IMR-90 (cell line): ENCODE results near the gene SHC1. TPM values are rescaled to one million over a fixed set of nuclear protein-coding genes. Genes with fewer than 3 reads are reported as not detected.

ENCODE experiments used
- ATAC-seq: fragments of 200-7000 bp; cut with Tn5 transposase; 2 replicates; pipeline ENCODE4 v1.9.1; 2020; ENCODE audit warnings: low read depth, mild to moderate bottlenecking, moderate library complexity
- BruUV-seq: library from RNA; stranded (reverse); fragments of 400-500 nt; replicated peaks from 2 replicates; lab custom pipeline; 2021; lab: Mats Ljungman, UMichigan
- CTCF ChIA-PET: fragments of 300-600 bp; formaldehyde crosslinking; extraction: SDS; loops from one replicate; lab custom pipeline; 2021; ENCODE audit warnings: antibody characterized with exemption; lab: Yijun Ruan, JAX
- POLR2A ChIA-PET: fragments of 300-600 bp; sonication (Branson Sonifier 250); formaldehyde crosslinking; loops from one replicate; lab custom pipeline; 2022; ENCODE audit warnings: antibody characterized with exemption; ENCODE audit not compliant: unreplicated experiment; lab: Charles Lee
- DNase-seq: peaks from one replicate; pipeline ENCODE4 v3.0.0; 2013
- H2AFZ ChIP-seq: replicated peaks from 2 replicates; pipeline ENCODE3; 2013; ENCODE audit warnings: low read length, mild to moderate bottlenecking; ENCODE audit not compliant: poor library complexity
- H2AK5ac ChIP-seq: 2 replicates; pipeline ENCODE4 v1.6.1; 2013; ENCODE audit warnings: low read depth, low read length, inconsistent platforms
- H2AK9ac ChIP-seq: replicated peaks from 2 replicates; pipeline ENCODE3; 2013; ENCODE audit warnings: mild to moderate bottlenecking, low read depth, low read length, moderate library complexity; ENCODE audit not compliant: poor library complexity
- H2BK120ac ChIP-seq: 2 replicates; pipeline ENCODE4 v1.6.1; 2013; ENCODE audit warnings: low read depth, low read length, inconsistent platforms
- H2BK15ac ChIP-seq: 3 replicates; pipeline ENCODE4 v1.6.1; 2013; ENCODE audit warnings: low read depth, low read length, inconsistent platforms
- H2BK20ac ChIP-seq: 2 replicates; pipeline ENCODE4 v1.6.1; 2013; ENCODE audit warnings: low read depth, mild to moderate bottlenecking, inconsistent platforms, low read length, moderate library complexity
- H2BK5ac ChIP-seq: 2 replicates; pipeline ENCODE4 v1.6.1; 2013; ENCODE audit warnings: mild to moderate bottlenecking, low read depth, low read length, inconsistent platforms; ENCODE audit not compliant: poor library complexity, severe bottlenecking
- H3K14ac ChIP-seq: replicated peaks from 2 replicates; pipeline ENCODE4 v1.6.1; 2013; ENCODE audit warnings: low read depth, low read length, inconsistent platforms
- H3K18ac ChIP-seq: 2 replicates; pipeline ENCODE4 v1.6.1; 2013; ENCODE audit warnings: low read depth, low read length, control low read depth
- H3K23ac ChIP-seq: 2 replicates; pipeline ENCODE4 v1.6.1; 2013; ENCODE audit warnings: low read depth, low read length, inconsistent platforms
- H3K27ac ChIP-seq: 2 replicates; pipeline ENCODE4 v1.5.1; 2013; ENCODE audit warnings: mild to moderate bottlenecking, control low read depth, low read length; ENCODE audit not compliant: insufficient read depth
- H3K27me3 ChIP-seq: 2 replicates; pipeline ENCODE4 v1.6.1; 2013; ENCODE audit warnings: low read length; ENCODE audit not compliant: control insufficient read depth, insufficient read depth
- H3K36me3 ChIP-seq: 2 replicates; pipeline ENCODE4 v1.6.1; 2013; ENCODE audit warnings: low read length, mixed read lengths; ENCODE audit not compliant: control insufficient read depth, insufficient read depth
- H3K4ac ChIP-seq: 2 replicates; pipeline ENCODE4 v1.6.1; 2013; ENCODE audit warnings: low read depth, low read length, inconsistent platforms
- H3K4me1 ChIP-seq: 2 replicates; pipeline ENCODE4 v1.6.1; 2013; ENCODE audit warnings: low read length, mixed read lengths; ENCODE audit not compliant: control insufficient read depth, insufficient read depth
- H3K4me2 ChIP-seq: 2 replicates; pipeline ENCODE4 v1.6.1; 2013; ENCODE audit warnings: low read depth, mild to moderate bottlenecking, control low read depth, low read length, moderate library complexity
- H3K4me3 ChIP-seq: 2 replicates; pipeline ENCODE4 v1.5.1; 2013; ENCODE audit warnings: low read depth, mild to moderate bottlenecking, control low read depth, low read length, moderate library complexity; ENCODE audit not compliant: insufficient read depth
- H3K56ac ChIP-seq: 2 replicates; pipeline ENCODE4 v1.6.1; 2013; ENCODE audit warnings: low read length, inconsistent platforms; ENCODE audit not compliant: insufficient read depth; ENCODE audit errors: extremely low read depth
- H3K79me1 ChIP-seq, 2 experiments: 2 replicates each; pipeline ENCODE4 v1.6.1; 2013; ENCODE audit warnings: low read length in 2 of 2, inconsistent platforms in 1 of 2, low read depth in 1 of 2
- H3K9ac ChIP-seq: 2 replicates; pipeline ENCODE4 v1.6.1; 2013; ENCODE audit warnings: low read depth, low read length, control low read depth
- H3K9me1 ChIP-seq: 2 replicates; pipeline ENCODE4 v1.6.1; 2013; ENCODE audit warnings: low read length, inconsistent platforms; ENCODE audit not compliant: insufficient read depth
- H3K9me3 ChIP-seq: 2 replicates; pipeline ENCODE4 v1.6.1; 2013; ENCODE audit warnings: low read length; ENCODE audit not compliant: control insufficient read depth, insufficient read depth
- H4K20me1 ChIP-seq: 2 replicates; pipeline ENCODE4 v1.6.1; 2013; ENCODE audit warnings: low read length, inconsistent platforms; ENCODE audit not compliant: insufficient read depth
- H4K5ac ChIP-seq: 2 replicates; pipeline ENCODE4 v1.6.1; 2013; ENCODE audit warnings: mild to moderate bottlenecking, low read depth, low read length, control low read depth
- H4K8ac ChIP-seq, 2 experiments: 2 replicates each; pipeline ENCODE4 v1.6.1; 2013; ENCODE audit warnings: low read depth in 2 of 2, low read length in 2 of 2, control low read depth in 1 of 2, inconsistent platforms in 1 of 2
- H4K91ac ChIP-seq: 2 replicates; pipeline ENCODE4 v1.6.1; 2013; ENCODE audit warnings: low read depth, low read length, inconsistent platforms; ENCODE audit not compliant: insufficient read depth
- MXI1 ChIP-seq: IDR thresholded peaks from 2 replicates; pipeline ENCODE4 v1.6.1; 2012; ENCODE audit warnings: low read depth, mild to moderate bottlenecking, low read length, moderate library complexity, borderline replicate concordance
- RAD21 ChIP-seq: IDR thresholded peaks from 2 replicates; pipeline ENCODE4 v1.6.1; 2012; ENCODE audit warnings: low read length, improper control_type of control experiment
- RFX5 ChIP-seq: IDR thresholded peaks from 2 replicates; pipeline ENCODE4 v1.8.0; 2012; ENCODE audit warnings: low read depth, mild to moderate bottlenecking, low read length, moderate library complexity
- SMC3 ChIP-seq: fragments of 150-350 bp; IDR thresholded peaks from 2 replicates; pipeline ENCODE4 v1.6.1; 2016; ENCODE audit warnings: low read depth, mild to moderate bottlenecking, antibody characterized with exemption, low read length, moderate library complexity
- WGBS, 2 experiments: methylation state at CpG; one replicate each; pipeline versions ENCODE4 v1.1.5 to v1.1.7; 2013; ENCODE audit warnings: missing lambda C conversion rate in 2 of 2; ENCODE audit not compliant: insufficient read length in 1 of 2; ENCODE audit errors: extremely low coverage in 2 of 2; 5-methylcytosine and 5-hydroxymethylcytosine counted together
- dilution Hi-C: fragments of 300-500 bp; cut with HindIII; formaldehyde crosslinking; loops from one replicate; pipeline ENCODE4 v1.14.3; 2018; ENCODE audit warnings: low sequenced_read_pairs; ENCODE audit not compliant: unreplicated experiment
- in situ Hi-C: fragments of 300-500 bp; cut with MboI; formaldehyde crosslinking; loops from 3 replicates; pipeline ENCODE4 v1.14.3; 2019; ENCODE audit warnings: low sequenced_read_pairs, inconsistent platforms, mixed read lengths
- intact Hi-C: fragments of 100-400 bp; cut with micrococcal nuclease; formaldehyde crosslinking; loops from 2 replicates; pipeline ENCODE4 v1.10.0; 2022
- polyA plus RNA-seq, 3 experiments: library from polyadenylated mRNA; depleted of rRNA; stranded (reverse); fragments of >200 nt; gene quantifications; 2 replicates each; pipeline ENCODE4 v1.2.3, GENCODE V29; 2012; ENCODE audit warnings: low replicate concordance in 1 of 3
- total RNA-seq: library from RNA; depleted of rRNA; stranded (reverse); fragments of >200 nt; gene quantifications from 2 replicates; pipeline ENCODE4 v1.2.3, GENCODE V29; 2012
- TF ChIP-seq, protein P1 (sequence below): fragments of 150-350 bp; IDR thresholded peaks from 2 replicates; pipeline ENCODE4 v1.6.1; 2017; ENCODE audit warnings: mild to moderate bottlenecking, antibody characterized with exemption, low read length, low read depth
- TF ChIP-seq, protein P2 (sequence below): conservative IDR thresholded peaks from 2 replicates; pipeline ENCODE4 v1.5.1; 2012; ENCODE audit warnings: mild to moderate bottlenecking, low read depth, low read length, improper control_type of control experiment

Gene SHC1
- total and polyA plus RNA-seq, 2 of the 4 experiments (the other 2 are of a cell fraction) = 352 to 355 TPM

DNA sequence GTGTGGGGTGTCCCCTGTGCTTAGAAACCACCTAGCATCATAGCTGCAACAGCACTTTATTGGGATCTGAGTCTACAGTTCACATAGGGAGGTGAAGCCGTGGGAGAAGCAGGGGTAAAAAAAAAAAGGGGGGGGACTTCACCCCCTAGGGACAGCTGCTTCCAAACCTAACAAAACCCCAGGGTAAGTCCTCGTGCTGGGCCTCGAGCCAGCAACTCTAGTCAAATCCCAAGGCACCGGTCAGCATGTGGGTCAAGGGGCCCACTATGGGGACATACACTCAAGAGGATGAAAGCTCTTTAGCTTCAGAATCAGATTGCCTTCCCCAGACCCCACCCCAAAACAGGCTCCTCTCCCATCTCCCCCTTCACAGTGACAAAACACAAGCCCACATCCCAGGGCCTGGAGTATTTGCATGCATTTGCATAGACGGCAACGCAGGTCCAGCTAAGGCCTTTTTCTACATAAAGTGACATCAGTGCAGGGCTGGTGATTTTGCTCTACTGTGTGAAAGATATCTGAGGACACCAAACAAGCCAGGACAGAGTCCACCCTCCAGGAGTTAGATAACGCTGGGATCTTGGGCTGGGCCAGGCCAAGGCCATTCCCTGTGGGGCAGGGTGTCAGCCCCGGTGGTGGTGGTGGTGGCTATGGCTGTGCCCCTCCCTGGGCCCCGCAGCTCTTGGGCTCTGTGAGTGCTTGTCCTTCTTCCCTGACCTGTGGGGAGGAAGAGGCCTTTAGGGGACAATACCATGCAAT, 26.0 kb downstream of the SHC1 start:
- peaks cover 36% of the 10 kb centered on the region for H3K36me3 ChIP-seq
- H3K9me1 ChIP-seq = no peaks in the 10 kb centered on the region; the same call in 1 of the 2 replicates
- no peak overlapping the region for H2BK5ac ChIP-seq
- H3K4me1 ChIP-seq = no peaks in the 10 kb centered on the region; the same call in 1 of the 2 replicates
- no TSS peak for BruUV-seq
- H4K8ac ChIP-seq = no peak overlapping the region
- TF ChIP-seq RAD21 (no peak), RFX5 (no peak), SMC3 (no peak), MXI1 (no peak)
- TF ChIP-seq, protein P1, sequence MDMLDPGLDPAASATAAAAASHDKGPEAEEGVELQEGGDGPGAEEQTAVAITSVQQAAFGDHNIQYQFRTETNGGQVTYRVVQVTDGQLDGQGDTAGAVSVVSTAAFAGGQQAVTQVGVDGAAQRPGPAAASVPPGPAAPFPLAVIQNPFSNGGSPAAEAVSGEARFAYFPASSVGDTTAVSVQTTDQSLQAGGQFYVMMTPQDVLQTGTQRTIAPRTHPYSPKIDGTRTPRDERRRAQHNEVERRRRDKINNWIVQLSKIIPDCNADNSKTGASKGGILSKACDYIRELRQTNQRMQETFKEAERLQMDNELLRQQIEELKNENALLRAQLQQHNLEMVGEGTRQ = no peak
- TF ChIP-seq, protein P2, sequence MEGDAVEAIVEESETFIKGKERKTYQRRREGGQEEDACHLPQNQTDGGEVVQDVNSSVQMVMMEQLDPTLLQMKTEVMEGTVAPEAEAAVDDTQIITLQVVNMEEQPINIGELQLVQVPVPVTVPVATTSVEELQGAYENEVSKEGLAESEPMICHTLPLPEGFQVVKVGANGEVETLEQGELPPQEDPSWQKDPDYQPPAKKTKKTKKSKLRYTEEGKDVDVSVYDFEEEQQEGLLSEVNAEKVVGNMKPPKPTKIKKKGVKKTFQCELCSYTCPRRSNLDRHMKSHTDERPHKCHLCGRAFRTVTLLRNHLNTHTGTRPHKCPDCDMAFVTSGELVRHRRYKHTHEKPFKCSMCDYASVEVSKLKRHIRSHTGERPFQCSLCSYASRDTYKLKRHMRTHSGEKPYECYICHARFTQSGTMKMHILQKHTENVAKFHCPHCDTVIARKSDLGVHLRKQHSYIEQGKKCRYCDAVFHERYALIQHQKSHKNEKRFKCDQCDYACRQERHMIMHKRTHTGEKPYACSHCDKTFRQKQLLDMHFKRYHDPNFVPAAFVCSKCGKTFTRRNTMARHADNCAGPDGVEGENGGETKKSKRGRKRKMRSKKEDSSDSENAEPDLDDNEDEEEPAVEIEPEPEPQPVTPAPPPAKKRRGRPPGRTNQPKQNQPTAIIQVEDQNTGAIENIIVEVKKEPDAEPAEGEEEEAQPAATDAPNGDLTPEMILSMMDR = no peak
- no peak overlapping the region for H2AK5ac ChIP-seq
- H4K20me1 ChIP-seq = no peaks in the 10 kb centered on the region; the same call in 1 of the 2 replicates
- no peak overlapping the region for H2BK15ac ChIP-seq
- H2AFZ ChIP-seq = no peak overlapping the region
- H3K27ac ChIP-seq = no peak overlapping the region
- no peak overlapping the region for H3K4me3 ChIP-seq
- intact Hi-C loops = no loop called here
- POLR2A ChIA-PET = interaction anchor here (0.5 kb wide), 1 partner anchor 386 kb away, joined by 8 read pairs; the partner anchor contains the start of gene UBE2Q1
- WGBS, 2 experiments = 12% methylated on average over 4 of the region's 9 CpGs; no CpG with 5 or more reads in 1 of the 2 experiments
- no peak overlapping the region for H3K23ac ChIP-seq
- no peaks in the 10 kb centered on the region for H3K27me3 ChIP-seq
- no peak overlapping the region for H4K91ac ChIP-seq
- H4K5ac ChIP-seq = no peak overlapping the region
- no peak overlapping the region for H2BK120ac ChIP-seq
- in situ Hi-C loops = no loop called here
- ATAC-seq (no peak), DNase-seq (no peak)
- H3K9me3 ChIP-seq = no peaks in the 10 kb centered on the region
- H3K9ac ChIP-seq = no peak overlapping the region
- no peak overlapping the region for H3K4me2 ChIP-seq
- no peak overlapping the region for H2BK20ac ChIP-seq
- CTCF ChIA-PET = interaction anchor here (0.6 to 1.1 kb wide), 2 partner anchors 16 to 33 kb away, joined by 3 read pairs; partner anchors contain the start of gene PYGO2
- no peak overlapping the region for H3K4ac ChIP-seq
- dilution Hi-C loops = no loop called here
- no peaks in the 10 kb centered on the region for H3K79me1 ChIP-seq
- no peak overlapping the region for H3K14ac ChIP-seq
- H3K18ac ChIP-seq = no peak overlapping the region
- H2AK9ac ChIP-seq = no peak overlapping the region
- no peak overlapping the region for H3K56ac ChIP-seq
